Pons (tissue), 1 donor: ENCODE results near the gene EFHD1.
"Not testable (repeated sequence)": the region's sequence is repeated elsewhere in the genome, so short reads cannot be mapped to it uniquely, and the experiment has no call there.

Experiments
- DNase-seq: peaks from one replicate; pipeline ENCODE4 v3.0.0-alpha.2; 2016; ENCODE audit warnings: low spot score

Gene EFHD1

GRCh38 chr2:232621186-232621585, 12.2 kb upstream of the EFHD1 start:
- DNase-seq, result no peak

- DNase-seq, result no peak
Measured at GRCh38 chr2:232622563-232622962, 10.8 kb upstream of the EFHD1 start.

- no peak for DNase-seq
Measured at GRCh38 chr2:232623768-232624765, 9.3 kb upstream of the EFHD1 start.

- peak; percentile 90 for DNase-seq
Measured at GRCh38 chr2:232626584-232626983, 6.8 kb upstream of the EFHD1 start.

GRCh38 chr2:232628466-232629128, 4.8 kb upstream of the EFHD1 start:
- DNase-seq, result peak; percentile 76

GRCh38 chr2:232629129-232629475, 4.3 kb upstream of the EFHD1 start:
- peak; percentile 73 for DNase-seq

GRCh38 chr2:232632229-232632903, 1.0 kb upstream of the EFHD1 start:
- no peak for DNase-seq

GRCh38 chr2:232632904-232633412, 446 bp upstream of the EFHD1 start:
- peak; percentile 80 for DNase-seq

- DNase-seq, result no peak
Measured at GRCh38 chr2:232634206-232635150, 1.1 kb downstream of the EFHD1 start.

GRCh38 chr2:232635376-232635775, 2.0 kb downstream of the EFHD1 start:
- DNase-seq, result not testable (repeated sequence)

GRCh38 chr2:232635820-232636219, 2.4 kb downstream of the EFHD1 start:
- DNase-seq, result no peak

GRCh38 chr2:232636788-232637420, 3.5 kb downstream of the EFHD1 start:
- DNase-seq, result no peak

- no peak for DNase-seq
Measured at GRCh38 chr2:232637866-232638583, 4.6 kb downstream of the EFHD1 start.

- no peak for DNase-seq
Measured at GRCh38 chr2:232641153-232641848, 7.9 kb downstream of the EFHD1 start.

- DNase-seq, result no peak
Measured at GRCh38 chr2:232643147-232643425, 9.7 kb downstream of the EFHD1 start.

- no peak for DNase-seq
Measured at GRCh38 chr2:232643813-232644347, 10.5 kb downstream of the EFHD1 start.

- DNase-seq, result no peak
Measured at GRCh38 chr2:232645061-232645460, 11.7 kb downstream of the EFHD1 start.

- DNase-seq, result no peak
Measured at GRCh38 chr2:232646726-232647125, 13.3 kb downstream of the EFHD1 start.

GRCh38 chr2:232647261-232647660, 13.9 kb downstream of the EFHD1 start:
- no peak for DNase-seq
